A549 (cell line): ENCODE data around the gene ENTPD2.

Experiments
- CEBPB ChIP-seq, 2 experiments: fragments of >200 bp in 1 of 2; sonication (Bioruptor Twin) in 1 of 2; formaldehyde crosslinking in 1 of 2; IDR thresholded peaks; 2 replicates each; pipeline ENCODE4 v1.6.1; 2012 to 2016
- CTCF ChIP-seq: fragments of >200 bp; sonication (Bioruptor Twin); formaldehyde crosslinking; IDR thresholded peaks from 3 replicates; pipeline ENCODE4 v1.5.1; 2016

GRCh38 chr9:137070201-137070905, 16.5 kb upstream of the ENTPD2 start, which contains the start of gene SAPCD2:
- no peak for TF ChIP-seq CEBPB (IDR thresholded peaks at IDR 0.05)
- TF ChIP-seq CTCF = no peak; the same call in 2 of the 3 replicates
